GM12878 (cell line): ENCODE measurements around the gene VSTM2L.

ENCODE experiments used
- POLR2AphosphoS5 ChIP-seq: IDR thresholded peaks from 2 replicates; pipeline ENCODE4 v1.6.1; 2011; ENCODE audit warnings: mild to moderate bottlenecking, low read length, inconsistent platforms
- TCF12 ChIP-seq: IDR thresholded peaks from 2 replicates; pipeline ENCODE4 v1.6.1; 2011; ENCODE audit warnings: low read depth, mild to moderate bottlenecking, low read length

DNA sequence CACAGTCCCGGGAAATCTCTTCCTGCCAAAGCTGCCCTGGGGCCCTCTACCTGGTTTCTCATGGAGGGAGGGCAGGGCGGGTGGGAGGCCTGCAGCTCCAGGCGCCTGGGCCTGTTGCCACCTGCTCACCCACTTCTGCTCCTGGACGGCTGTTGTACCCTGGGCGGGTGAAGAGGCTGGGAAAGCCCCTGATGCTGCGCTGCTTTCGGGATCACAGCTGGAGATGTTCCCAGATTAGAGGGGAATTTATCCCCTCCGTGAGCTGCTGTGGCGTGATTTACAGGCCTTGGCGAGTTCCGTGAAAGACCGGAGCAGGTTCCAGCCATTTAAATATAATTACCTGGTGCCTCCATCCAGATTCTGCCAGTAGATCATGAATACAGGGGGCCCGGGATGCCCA is 12.3 kb upstream of the VSTM2L start:
- TF ChIP-seq POLR2AphosphoS5 (no peak), TCF12 (no peak)
